Epithelial cell of esophagus (primary cell): ENCODE data around the gene GUCA2B.

Experiments
- DNase-seq: peaks from one replicate; pipeline ENCODE4 v3.0.0; 2010; ENCODE audit warnings: low read depth
- H3K4me3 ChIP-seq: 2 replicates; pipeline ENCODE4 v1.5.1; 2011; ENCODE audit warnings: mild to moderate bottlenecking, low read length, control low read depth
- CTCF ChIP-seq: IDR thresholded peaks from 2 replicates; pipeline ENCODE4 v1.5.1; 2011; ENCODE audit warnings: low read depth, mild to moderate bottlenecking, low read length, control low read depth, inconsistent platforms; ENCODE audit not compliant: insufficient read depth; ENCODE audit errors: missing control alignments

The GUCA2B gene

GRCh38 chr1:42186152-42186551 is 32.9 kb downstream of the GUCA2B start:
- peak; percentile 61 for DNase-seq
- no peak overlapping the region for H3K4me3 ChIP-seq
- no peak for TF ChIP-seq CTCF

- DNase-seq = no peak
- H3K4me3 ChIP-seq = no peak overlapping the region
- TF ChIP-seq CTCF = no peak
Observed at GRCh38 chr1:42189931-42190853, 37.0 kb downstream of the GUCA2B start.

- no peak overlapping the region for H3K4me3 ChIP-seq
- TF ChIP-seq CTCF = no peak
- DNase-seq = no peak
Observed at GRCh38 chr1:42191319-42191718, 38.1 kb downstream of the GUCA2B start.

GRCh38 chr1:42192106-42192505 is 38.9 kb downstream of the GUCA2B start:
- no peak for DNase-seq
- H3K4me3 ChIP-seq = no peak overlapping the region
- no peak for TF ChIP-seq CTCF

GRCh38 chr1:42195841-42196240 is 42.6 kb downstream of the GUCA2B start:
- no peak overlapping the region for H3K4me3 ChIP-seq
- no peak for TF ChIP-seq CTCF
- DNase-seq = peak; percentile 57

GRCh38 chr1:42198251-42198650 is 45.0 kb downstream of the GUCA2B start:
- no peak for TF ChIP-seq CTCF
- H3K4me3 ChIP-seq = no peak overlapping the region
- no peak for DNase-seq

GRCh38 chr1:42201986-42202385 is 48.8 kb downstream of the GUCA2B start:
- TF ChIP-seq CTCF = no peak
- DNase-seq = no peak
- H3K4me3 ChIP-seq = no peak overlapping the region
